Measurements from ENCODE around the gene ZNF22. TPM values are rescaled to one million over a fixed set of nuclear protein-coding genes. Genes with fewer than 3 reads are reported as not detected.

The ZNF22 gene
- total RNA-seq, 1 experiment from 2014 or later: 13.5 TPM

- H4K20me1 ChIP-seq (ENCODE audit: insufficient read depth): no peaks in the 10 kb centered on the region
- ATAC-seq (0 out of 2 replicates have a peak, but pooled peaks have one; percentile 39), DNase-seq (ENCODE audit: low read depth, low spot score) (no peak)
- no peak overlapping the region for H3K4me2 ChIP-seq (ENCODE audit: low read length)
- no peaks in the 10 kb centered on the region for H3K79me2 ChIP-seq (ENCODE audit: insufficient read depth, low read length)
- POLR2A ChIA-PET: interaction anchor here (0.9 to 2.0 kb wide), 3 partner anchors 13 to 19 kb away, joined by 4 to 6 read pairs (median 4); partner anchors contain the start of gene DEPP1
- no peaks in the 10 kb centered on the region for H3K36me3 ChIP-seq (ENCODE audit: control insufficient read depth in 1 of 2, insufficient read depth in 2 of 2, low read length in 2 of 2)
- CTCF ChIA-PET: interaction anchor here (1.6 kb wide), 1 partner anchor 61 kb away, joined by 9 read pairs; no protein-coding TSS in a partner anchor
- no peaks in the 10 kb centered on the region for H3K9me3 ChIP-seq (ENCODE audit: control insufficient read depth in 1 of 2, insufficient read depth in 1 of 2, low read depth in 1 of 2, low read length in 2 of 2)
- TF ChIP-seq MAX (IDR thresholded peaks at IDR 0.05) (no peak), TCF7L2 (IDR thresholded peaks at IDR 0.05; ENCODE audit: borderline replicate concordance, extremely low read depth, insufficient read depth, insufficient read length) (no peak), SIN3A (IDR thresholded peaks at IDR 0.05; ENCODE audit: low read depth) (no peak), ZNF274 (IDR thresholded peaks at IDR 0.05; ENCODE audit: low read depth, low read length) (no peak), ELF1 (IDR thresholded peaks at IDR 0.05; ENCODE audit: borderline replicate concordance, low read depth) (no peak), JUND (IDR thresholded peaks at IDR 0.05) (no peak), SP1 (IDR thresholded peaks at IDR 0.05; ENCODE audit: low read depth) (no peak), POLR2A (IDR thresholded peaks at IDR 0.05; ENCODE audit: borderline replicate concordance, extremely low read depth, insufficient read depth, insufficient read length) (no peak), CTCF (IDR thresholded peaks at IDR 0.05 in 2 of 3, conservative IDR thresholded peaks at IDR 0.05 in 1 of 3; ENCODE audit: borderline replicate concordance in 1 of 3, insufficient read depth in 1 of 3, low read depth in 2 of 3, low read length in 2 of 3) (0 out of 6 replicates have a peak, but pooled peaks of 1 of the 3 experiments have one; percentile 3), RAD21 (IDR thresholded peaks at IDR 0.05; ENCODE audit: low read depth) (peak; percentile 25; the same call in 1 of the 2 replicates), REST (IDR thresholded peaks at IDR 0.05; ENCODE audit: low read depth) (no peak), YY1 (IDR thresholded peaks at IDR 0.05; ENCODE audit: extremely low read depth, insufficient replicate concordance, low read depth, low read length) (no peak), SRF (IDR thresholded peaks at IDR 0.05; ENCODE audit: low read depth) (no peak), CBX3 (IDR thresholded peaks at IDR 0.05; ENCODE audit: low read depth) (no peak), CEBPB (IDR thresholded peaks at IDR 0.05; ENCODE audit: low read depth) (no peak)
- no peaks in the 10 kb centered on the region for H3K4me1 ChIP-seq (ENCODE audit: control insufficient read depth in 1 of 2, insufficient read depth in 2 of 2, low read length in 2 of 2)
- 0 out of 2 replicates have a peak, but pooled peaks cover 5% of the 10 kb centered on the region for H3K27me3 ChIP-seq (ENCODE audit: insufficient read depth, low read length)
- H3K9me2 ChIP-seq (ENCODE audit: insufficient read depth): no peaks in the 10 kb centered on the region
- no TSS peak for BruUV-seq (replicated peaks)
- H3K4me3 ChIP-seq (replicated peaks in 1 of 2; ENCODE audit: low read depth in 1 of 2, low read length in 2 of 2): no peak overlapping the region
- no peak overlapping the region for H3K9ac ChIP-seq (ENCODE audit: low read length)
- no peak overlapping the region for H2AFZ ChIP-seq (ENCODE audit: low read depth, low read length, poor library complexity, severe bottlenecking)
- intact Hi-C loops (cut with micrococcal nuclease): no loop called here
- no peak overlapping the region for H3K27ac ChIP-seq (ENCODE audit: low read depth, low read length)
- RAD21 ChIA-PET (ENCODE audit: low non-redundant PET in 1 of 2, low total read pairs in 2 of 2, uncharacterized antibody in 2 of 2, unreplicated experiment in 2 of 2): no interaction called here
Measured at GRCh38 chr10:44993922-44994751, 6.6 kb upstream of the ZNF22 start.
